ENCODE results near the gene ERBB3. TPM values are rescaled to one million over a fixed set of nuclear protein-coding genes. Genes with fewer than 3 reads are reported as not detected.
A peak's percentile ranks its signal among the peaks of the same experiment; 100 is the strongest.

Gene ERBB3
- total RNA-seq, 2 donors from 2014 or later: 77.3 to 117 TPM

GRCh38 chr12:56145217-56145616 is 65.3 kb downstream of the ERBB3 start:
- no peak overlapping the region for H3K27ac ChIP-seq
- peaks cover 0 to 11% of the 10 kb centered on the region in 2 donors for H3K36me3 ChIP-seq
- TF ChIP-seq CTCF (IDR thresholded peaks at IDR 0.05) (no peak), POLR2AphosphoS5 (IDR thresholded peaks at IDR 0.05) (no peak), POLR2A (IDR thresholded peaks at IDR 0.05) (no peak)

GRCh38 chr12:56146492-56147460 is 66.8 kb downstream of the ERBB3 start:
- H3K36me3 ChIP-seq: peaks cover 0 to 11% of the 10 kb centered on the region in 2 donors
- 55% methylated on average over 13 of the region's 13 CpGs for WGBS
- DNase-seq (ENCODE audit: low spot score): no peak

More at GRCh38 chr12:56145217-56145616, 65.3 kb downstream of the ERBB3 start:
- WGBS: 80% methylated on average over 3 of the region's 3 CpGs
- no peak for DNase-seq (ENCODE audit: low spot score)
- no peak overlapping the region for H3K4me3 ChIP-seq
- H3K4me1 ChIP-seq (replicated peaks): no peaks in the 10 kb centered on the region
- H3K9me3 ChIP-seq: no peaks in the 10 kb centered on the region
- intact Hi-C loops (cut with DNase I): no loop called here
- H3K27me3 ChIP-seq (replicated peaks; ENCODE audit: insufficient read depth): no peaks in the 10 kb centered on the region

GRCh38 chr12:56150563-56150962 is 70.6 kb downstream of the ERBB3 start:
- H3K4me1 ChIP-seq (replicated peaks): peaks cover 5% of the 10 kb centered on the region
- no peaks in the 10 kb centered on the region for H3K27me3 ChIP-seq (replicated peaks; ENCODE audit: insufficient read depth)
- H3K27ac ChIP-seq: no peak overlapping the region
- H3K9me3 ChIP-seq: no peaks in the 10 kb centered on the region
- no peak for DNase-seq (ENCODE audit: low spot score)
- intact Hi-C loops (cut with DNase I): no loop called here
- no peaks in the 10 kb centered on the region for H3K36me3 ChIP-seq
- no peak overlapping the region for H3K4me3 ChIP-seq
- TF ChIP-seq POLR2AphosphoS5 (IDR thresholded peaks at IDR 0.05) (no peak), POLR2A (IDR thresholded peaks at IDR 0.05) (no peak), CTCF (IDR thresholded peaks at IDR 0.05) (no peak)
- 66% methylated on average over 3 of the region's 3 CpGs for whole genome bisulfite sequencing

More at GRCh38 chr12:56146492-56147460, 66.8 kb downstream of the ERBB3 start:
- Histone ChIP-seq H3K27me3 (replicated peaks; ENCODE audit: insufficient read depth) (no peaks in the 10 kb centered on the region), H3K4me1 (replicated peaks) (peaks cover 5% of the 10 kb centered on the region), H3K27ac (no peak overlapping the region), H3K9me3 (no peaks in the 10 kb centered on the region), H3K4me3 (no peak overlapping the region)
- intact Hi-C loops (cut with DNase I): no loop called here
- no peak for TF ChIP-seq POLR2A (IDR thresholded peaks at IDR 0.05)
- TF ChIP-seq POLR2AphosphoS5 (IDR thresholded peaks at IDR 0.05): no peak
- TF ChIP-seq CTCF (IDR thresholded peaks at IDR 0.05): no peak

- TF ChIP-seq CTCF (IDR thresholded peaks at IDR 0.05): peak in 3 of 4 experiments; percentile 18 to 74 (median 61)
- no peak for TF ChIP-seq POLR2AphosphoS5 (IDR thresholded peaks at IDR 0.05)
- TF ChIP-seq POLR2A (IDR thresholded peaks at IDR 0.05): no peak
- peak; percentile 62 for DNase-seq (ENCODE audit: low spot score)
- H3K27ac ChIP-seq: peak overlapping the region; percentile 96 to 97
- H3K9me3 ChIP-seq: no peaks in the 10 kb centered on the region
- H3K4me3 ChIP-seq: peak overlapping the region; percentile 54 to 62
- no peaks in the 10 kb centered on the region for H3K36me3 ChIP-seq
- WGBS: 3% methylated on average over 12 of the region's 12 CpGs
- intact Hi-C loops (cut with DNase I): no loop called here
- peaks cover 5% of the 10 kb centered on the region for H3K4me1 ChIP-seq (replicated peaks)
- H3K27me3 ChIP-seq (replicated peaks; ENCODE audit: insufficient read depth): no peaks in the 10 kb centered on the region
Observed at GRCh38 chr12:56151672-56152131, 71.7 kb downstream of the ERBB3 start.
